ENCODE results near the gene ITK. TPM values are rescaled to one million over a fixed set of nuclear protein-coding genes. Genes with fewer than 3 reads are reported as not detected.

The ITK gene
- total RNA-seq, 6 experiments from 2014 or later: 0.35 to 1.2 (median 0.74) TPM

- 84% methylated on average over 6 of the region's 7 CpGs for WGBS (ENCODE audit: insufficient coverage, low coverage, low lambda C conversion rate, missing lambda C conversion rate)
- TF ChIP-seq CTCF (IDR thresholded peaks at IDR 0.05) (peak in 2 of 4 donors; percentile 34 to 35), POLR2A (IDR thresholded peaks at IDR 0.05) (no peak)
- Histone ChIP-seq H3K36me3 (no peaks in the 10 kb centered on the region), H3K27ac (no peak overlapping the region), H3K9me3 (no peaks in the 10 kb centered on the region), H3K4me1 (peaks cover 0 to 27% (median 12%) of the 10 kb centered on the region in 4 donors), H3K4me3 (no peak overlapping the region), H3K27me3 (no peaks in the 10 kb centered on the region)
- ATAC-seq: peak in 3 of 4 donors; percentile 31 to 50 (median 43)
- intact Hi-C loops (cut with DNase I): no loop called here
- DNase-seq: no peak
Measured at GRCh38 chr5:157294407-157295091, 113.9 kb downstream of the ITK start.

- peak overlapping the region in 1 of 3 donors; percentile 16 for H3K27ac ChIP-seq
- ATAC-seq (no peak), DNase-seq (no peak)
- peaks cover 0 to 27% (median 12%) of the 10 kb centered on the region in 4 donors for H3K4me1 ChIP-seq
- no peaks in the 10 kb centered on the region for H3K36me3 ChIP-seq
- TF ChIP-seq CTCF (IDR thresholded peaks at IDR 0.05) (no peak), POLR2A (IDR thresholded peaks at IDR 0.05) (no peak)
- H3K4me3 ChIP-seq: no peak overlapping the region
- no peaks in the 10 kb centered on the region for H3K9me3 ChIP-seq
- no peaks in the 10 kb centered on the region for H3K27me3 ChIP-seq
- 50% methylated on average over 1 of the region's 1 CpG for WGBS (ENCODE audit: insufficient coverage, low coverage, low lambda C conversion rate, missing lambda C conversion rate)
- intact Hi-C loops (cut with DNase I): no loop called here
Measured at GRCh38 chr5:157295247-157295646, 114.6 kb downstream of the ITK start.

- Histone ChIP-seq H3K27me3 (no peaks in the 10 kb centered on the region), H3K9me3 (no peaks in the 10 kb centered on the region), H3K4me1 (peaks cover 0 to 23% (median 11%) of the 10 kb centered on the region in 4 donors), H3K27ac (peak overlapping the region in 2 of 3 donors; percentile 75 to 79), H3K36me3 (peaks cover 0 to 4% (median 0%) of the 10 kb centered on the region in 4 donors), H3K4me3 (no peak overlapping the region)
- intact Hi-C loops (cut with DNase I): no loop called here
- WGBS (ENCODE audit: insufficient coverage, low coverage, low lambda C conversion rate, missing lambda C conversion rate): 40% methylated on average over 9 of the region's 10 CpGs
- DNase-seq (peak; percentile 82 to 94 (median 92)), ATAC-seq (peak; percentile 91 to 98 (median 96))
- TF ChIP-seq POLR2A (IDR thresholded peaks at IDR 0.05) (no peak), CTCF (IDR thresholded peaks at IDR 0.05) (no peak)
Measured at GRCh38 chr5:157300564-157300963, 119.9 kb downstream of the ITK start.

GRCh38 chr5:157301066-157301465, 120.4 kb downstream of the ITK start:
- no peak for DNase-seq
- no peak for TF ChIP-seq CTCF (IDR thresholded peaks at IDR 0.05)
- no peak for TF ChIP-seq POLR2A (IDR thresholded peaks at IDR 0.05)
- H3K27ac ChIP-seq: peak overlapping the region in 2 of 3 donors; percentile 75 to 79
- peaks cover 0 to 23% (median 11%) of the 10 kb centered on the region in 4 donors for H3K4me1 ChIP-seq
- no peaks in the 10 kb centered on the region for H3K9me3 ChIP-seq
- peak in 1 of 4 donors; percentile 8 for ATAC-seq
- no peaks in the 10 kb centered on the region for H3K27me3 ChIP-seq
- H3K4me3 ChIP-seq: no peak overlapping the region
- peaks cover 0 to 4% (median 0%) of the 10 kb centered on the region in 4 donors for H3K36me3 ChIP-seq
- intact Hi-C loops (cut with DNase I): no loop called here
